ENCODE results near the gene U2AF2.

The U2AF2 gene

DNA sequence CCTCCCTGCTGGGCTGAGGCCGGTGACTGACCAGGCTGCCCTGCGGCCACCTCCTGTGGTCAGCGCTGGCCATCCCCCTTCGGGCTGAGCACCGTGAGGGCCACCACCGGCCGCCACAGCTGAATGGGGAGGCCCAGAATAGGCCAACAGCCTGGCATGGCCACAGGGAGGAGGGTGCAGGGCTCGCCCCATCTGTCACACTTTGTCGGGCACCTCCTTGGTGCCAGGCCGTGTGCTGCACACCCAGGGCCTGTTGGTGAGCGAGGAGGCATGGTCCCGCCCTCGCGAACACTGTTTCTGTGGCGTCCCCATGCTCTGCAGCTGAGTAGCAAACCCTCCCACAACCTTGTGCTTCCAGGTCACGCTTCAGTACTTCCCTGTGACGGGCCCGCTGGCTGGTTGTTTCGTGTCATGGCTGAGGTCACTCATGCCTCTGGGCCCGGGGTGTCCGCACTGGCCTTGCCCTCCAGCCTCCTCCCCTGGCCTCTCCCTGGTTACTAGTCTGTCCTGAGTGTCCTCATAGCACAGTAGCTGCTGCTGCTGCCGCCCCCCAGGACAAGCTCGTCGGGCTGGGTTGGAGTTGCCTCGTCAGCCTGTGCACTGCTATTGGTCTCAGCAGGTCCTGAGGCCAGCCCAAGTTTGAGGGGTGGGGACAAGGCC, 35.4 kb downstream of the U2AF2 start:
- DNase-seq (ENCODE audit: low read depth): no peak

DNA sequence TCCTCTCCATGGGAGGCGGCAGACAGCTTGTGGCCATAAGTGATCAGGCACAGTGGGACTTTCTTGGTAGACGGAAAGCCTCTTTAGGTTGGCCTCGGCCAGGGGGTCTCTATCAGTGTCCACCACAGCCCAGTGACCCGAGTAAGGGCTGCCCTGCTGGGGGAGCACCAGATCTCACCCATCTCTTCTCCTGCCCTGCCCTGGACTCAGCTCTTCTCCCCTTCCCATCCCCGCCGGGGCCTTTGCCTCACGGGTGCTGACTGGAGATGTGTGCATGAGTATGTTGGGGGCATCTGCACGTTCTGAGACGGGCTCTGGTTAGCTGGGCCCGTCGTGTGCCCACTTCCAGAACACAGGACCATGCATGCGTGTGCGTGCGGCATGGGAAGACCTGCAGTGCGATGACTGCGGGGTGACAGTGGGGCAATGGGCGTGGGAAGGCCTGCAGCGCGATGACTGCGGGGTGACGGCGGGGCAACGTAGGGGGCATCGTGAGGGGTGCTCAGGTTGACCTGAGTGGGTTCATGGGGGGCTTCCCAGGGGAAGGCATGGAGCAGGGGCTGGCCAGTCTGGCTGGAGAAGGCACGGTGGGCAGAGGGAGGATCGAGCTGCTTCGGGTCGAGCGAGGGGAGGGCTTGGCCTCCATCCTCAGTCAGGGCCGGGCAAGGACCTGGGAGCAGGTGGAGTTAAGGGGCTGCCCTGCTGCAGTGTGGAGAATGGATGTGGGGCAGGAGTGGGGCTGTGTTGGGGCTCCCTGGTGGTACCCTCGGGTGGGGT, 36.1 kb downstream of the U2AF2 start:
- no peak for DNase-seq (ENCODE audit: low read depth)

DNA sequence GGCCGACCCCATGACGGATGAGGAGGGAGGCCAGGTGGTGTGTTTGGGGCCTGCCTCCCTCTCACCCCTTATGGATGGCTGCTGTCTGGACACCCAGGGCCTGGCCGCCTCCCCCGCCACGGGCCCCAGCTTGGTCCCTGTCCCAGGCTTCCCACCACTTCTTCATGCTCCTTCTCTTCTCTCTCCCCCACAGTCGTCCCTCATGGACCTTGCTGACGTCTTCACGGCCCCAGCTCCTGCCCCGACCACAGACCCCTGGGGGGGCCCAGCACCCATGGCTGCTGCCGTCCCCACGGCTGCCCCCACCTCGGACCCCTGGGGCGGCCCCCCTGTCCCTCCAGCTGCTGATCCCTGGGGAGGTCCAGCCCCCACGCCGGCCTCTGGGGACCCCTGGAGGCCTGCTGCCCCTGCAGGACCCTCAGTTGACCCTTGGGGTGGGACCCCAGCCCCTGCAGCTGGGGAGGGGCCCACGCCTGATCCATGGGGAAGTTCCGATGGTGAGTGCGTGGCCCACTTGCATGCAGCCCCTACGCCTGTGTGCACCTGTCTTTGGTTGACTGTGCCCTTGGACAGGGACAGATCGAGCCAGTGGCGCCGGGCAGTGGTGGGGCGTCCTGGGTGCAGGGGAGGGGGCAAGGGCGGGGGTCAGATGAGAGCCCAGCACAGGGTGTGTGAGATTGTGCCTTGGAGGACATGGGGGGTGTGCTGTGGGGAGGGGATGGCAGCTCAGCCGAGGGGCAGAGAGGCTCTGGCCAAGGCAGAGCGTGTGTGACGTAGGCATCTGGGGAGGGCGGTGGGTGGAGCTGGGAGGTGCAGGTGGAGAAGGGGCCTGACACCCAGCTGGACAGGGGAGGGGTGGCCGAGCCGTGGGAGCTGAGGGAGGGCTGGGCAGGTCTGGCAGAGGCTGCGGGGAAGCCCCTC, 37.0 kb downstream of the U2AF2 start:
- DNase-seq (ENCODE audit: low read depth): no peak

DNA sequence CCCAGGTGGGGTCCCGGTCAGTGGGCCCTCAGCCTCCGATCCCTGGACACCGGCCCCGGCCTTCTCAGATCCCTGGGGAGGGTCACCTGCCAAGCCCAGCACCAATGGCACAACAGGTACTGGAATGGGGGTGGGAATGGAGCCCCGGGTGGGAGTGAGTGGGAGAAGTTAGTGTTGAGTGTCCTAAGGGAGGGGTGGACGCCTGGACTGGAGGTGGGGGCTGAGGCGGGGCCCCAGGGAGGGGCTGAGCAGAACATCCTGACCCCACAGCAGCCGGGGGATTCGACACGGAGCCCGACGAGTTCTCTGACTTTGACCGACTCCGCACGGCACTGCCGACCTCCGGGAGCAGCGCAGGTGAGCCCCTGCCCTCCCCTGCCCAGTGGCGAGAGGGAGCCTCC, 37.8 kb downstream of the U2AF2 start:
- no peak for DNase-seq (ENCODE audit: low read depth)

DNA sequence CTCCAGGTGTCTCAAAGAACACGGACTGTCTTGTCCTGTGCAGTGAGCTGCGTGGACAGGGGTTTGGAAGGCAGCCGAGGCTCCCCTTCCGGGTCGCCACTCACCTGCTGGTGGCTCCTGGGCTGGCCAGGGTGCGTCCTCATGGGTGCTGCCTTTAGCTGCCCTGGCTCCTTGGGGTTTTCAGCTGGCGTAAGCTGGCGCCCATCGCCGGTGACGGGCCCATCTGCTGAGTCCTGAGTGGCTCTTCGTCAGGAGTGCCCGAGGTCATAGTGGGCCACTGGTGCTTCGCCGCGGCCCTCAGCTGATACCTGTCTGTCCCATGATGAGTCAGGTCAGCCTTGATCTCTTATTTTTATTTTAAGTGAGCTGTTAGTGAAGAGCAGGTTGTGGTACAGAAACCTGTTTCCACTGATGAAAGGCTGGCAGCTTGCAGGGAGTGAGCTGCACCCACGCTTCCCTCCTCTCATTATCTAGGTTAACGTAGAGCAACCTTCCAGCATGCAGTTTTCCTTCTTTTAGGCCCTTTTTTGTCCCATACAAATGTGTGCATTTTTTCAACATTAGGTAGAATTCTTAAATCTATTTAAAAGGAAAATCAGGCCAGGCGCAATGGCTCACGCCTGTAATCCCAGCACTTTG, 38.6 kb downstream of the U2AF2 start:
- no peak for DNase-seq (ENCODE audit: low read depth)

DNA sequence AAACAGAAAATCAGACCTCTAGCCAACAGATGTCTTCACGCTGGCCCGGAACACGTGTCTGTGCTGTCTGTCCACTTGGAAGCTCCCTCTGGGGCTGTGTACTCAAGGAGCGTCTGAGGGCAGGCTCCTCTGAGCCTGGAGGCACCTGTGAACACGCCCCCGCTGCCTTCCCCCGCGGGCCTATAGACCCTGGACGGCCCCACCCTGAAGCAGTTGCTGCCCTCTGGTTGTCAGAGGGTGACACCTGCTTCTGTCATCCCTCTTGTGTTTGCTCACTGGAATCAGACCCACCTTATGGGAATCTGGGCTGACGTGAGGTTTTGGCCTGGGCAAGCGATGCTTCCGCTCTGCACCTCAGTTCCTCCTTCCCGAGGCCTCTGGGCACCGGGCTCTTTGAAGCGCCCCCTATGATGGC, 39.4 kb downstream of the U2AF2 start:
- no peak for DNase-seq (ENCODE audit: low read depth)

DNA sequence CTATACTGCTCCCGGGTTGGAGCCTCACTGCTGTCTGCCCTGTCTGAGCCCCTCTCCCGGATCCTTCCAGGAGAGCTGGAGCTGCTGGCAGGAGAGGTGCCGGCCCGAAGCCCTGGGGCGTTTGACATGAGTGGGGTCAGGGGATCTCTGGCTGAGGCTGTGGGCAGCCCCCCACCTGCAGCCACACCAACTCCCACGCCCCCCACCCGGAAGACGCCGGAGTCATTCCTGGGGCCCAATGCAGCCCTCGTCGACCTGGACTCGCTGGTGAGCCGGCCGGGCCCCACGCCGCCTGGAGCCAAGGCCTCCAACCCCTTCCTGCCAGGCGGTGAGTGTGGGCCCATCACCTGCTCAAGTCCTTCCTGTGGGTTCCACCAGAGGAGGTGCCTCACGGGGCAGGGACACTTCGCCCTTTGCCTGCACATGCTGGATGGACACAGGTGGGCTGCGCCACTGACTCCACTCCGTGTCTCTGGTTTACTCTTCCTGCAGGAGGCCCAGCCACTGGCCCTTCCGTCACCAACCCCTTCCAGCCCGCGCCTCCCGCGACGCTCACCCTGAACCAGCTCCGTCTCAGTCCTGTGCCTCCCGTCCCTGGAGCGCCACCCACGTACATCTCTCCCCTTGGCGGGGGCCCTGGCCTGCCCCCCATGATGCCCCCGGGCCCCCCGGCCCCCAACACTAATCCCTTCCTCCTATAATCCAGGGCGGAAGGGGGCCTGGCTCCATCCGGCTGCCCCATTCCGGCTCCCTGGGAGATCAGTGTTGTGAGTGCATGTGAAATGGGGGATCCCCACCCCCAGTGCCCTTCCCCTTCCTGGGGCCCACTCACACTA, 40.0 kb downstream of the U2AF2 start:
- no peak for DNase-seq (ENCODE audit: low read depth)

DNA sequence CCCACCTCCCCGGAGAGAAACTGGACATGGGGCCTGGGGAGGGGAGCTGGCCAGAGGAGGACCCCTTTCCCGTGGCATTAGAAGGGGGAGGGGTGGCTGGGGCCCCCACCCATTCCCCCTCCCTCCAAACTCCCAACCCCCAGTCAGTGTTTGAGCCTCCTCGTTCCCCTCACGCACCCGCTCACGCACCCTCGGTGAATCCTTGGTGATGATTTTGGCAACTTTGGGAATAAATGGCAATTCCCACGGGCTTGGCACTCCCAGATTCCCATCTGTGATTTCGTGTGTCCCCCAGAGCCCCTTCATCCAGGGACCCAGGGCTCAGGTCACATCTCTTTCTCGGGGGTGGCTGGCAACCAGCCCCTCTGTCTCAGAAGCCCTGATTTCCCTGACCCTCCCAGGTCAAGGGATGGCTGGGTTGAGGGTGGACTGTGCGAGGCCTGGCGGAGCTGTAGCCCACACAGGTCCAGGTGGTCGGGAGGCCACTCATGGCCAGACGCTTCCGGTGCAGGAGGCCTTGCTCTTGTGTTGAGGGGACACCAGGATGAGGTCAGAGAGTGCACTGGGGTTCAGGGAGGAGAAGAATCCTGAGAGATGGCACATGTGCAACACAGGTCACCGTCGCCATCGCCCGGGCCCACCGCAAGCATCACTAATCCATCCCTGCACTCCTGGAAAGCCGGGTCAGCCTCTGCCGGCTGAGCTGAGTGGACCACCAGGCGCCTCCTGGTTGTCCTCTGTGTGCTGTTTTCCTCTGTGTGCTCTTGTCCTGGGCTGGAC, 40.9 kb downstream of the U2AF2 start:
- DNase-seq (ENCODE audit: low read depth): no peak

DNA sequence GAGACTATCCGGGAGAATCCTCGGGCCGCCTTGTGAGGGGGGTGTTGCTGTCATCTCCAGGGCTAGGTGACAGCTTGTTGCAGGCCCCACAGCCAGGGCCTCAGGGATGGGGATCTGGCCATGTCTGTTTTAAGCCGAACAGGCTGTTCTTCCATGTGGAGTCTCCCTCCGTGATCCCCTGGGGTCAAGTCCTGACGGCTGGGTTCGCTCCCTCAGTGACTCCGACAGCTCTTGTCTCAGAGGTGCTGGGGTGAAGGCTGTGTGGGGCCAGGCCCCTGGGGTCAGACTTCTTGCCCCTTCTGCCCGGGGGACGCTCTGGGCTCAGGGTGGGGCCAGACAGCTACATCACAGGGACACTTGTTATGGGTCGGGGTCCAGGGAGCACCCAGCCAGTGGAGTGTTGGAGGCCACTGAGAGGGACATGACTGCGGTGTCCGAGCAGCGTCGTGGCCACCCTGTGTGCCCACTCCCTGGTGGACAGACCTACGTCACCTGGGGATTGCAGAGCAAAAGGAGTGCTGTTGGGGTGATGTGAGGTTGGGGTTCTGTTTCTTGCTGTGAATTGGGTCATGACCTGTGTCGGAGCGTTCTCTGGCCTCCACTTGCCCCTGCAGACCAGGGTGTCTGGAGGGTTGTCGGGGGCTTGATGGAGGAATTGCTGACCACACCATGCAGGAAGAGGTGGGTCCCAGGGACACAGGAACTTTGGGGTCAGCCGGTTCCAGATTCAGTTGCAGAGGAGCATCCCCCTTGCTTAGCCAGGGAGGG, 41.6 kb downstream of the U2AF2 start:
- no peak for DNase-seq (ENCODE audit: low read depth)

DNA sequence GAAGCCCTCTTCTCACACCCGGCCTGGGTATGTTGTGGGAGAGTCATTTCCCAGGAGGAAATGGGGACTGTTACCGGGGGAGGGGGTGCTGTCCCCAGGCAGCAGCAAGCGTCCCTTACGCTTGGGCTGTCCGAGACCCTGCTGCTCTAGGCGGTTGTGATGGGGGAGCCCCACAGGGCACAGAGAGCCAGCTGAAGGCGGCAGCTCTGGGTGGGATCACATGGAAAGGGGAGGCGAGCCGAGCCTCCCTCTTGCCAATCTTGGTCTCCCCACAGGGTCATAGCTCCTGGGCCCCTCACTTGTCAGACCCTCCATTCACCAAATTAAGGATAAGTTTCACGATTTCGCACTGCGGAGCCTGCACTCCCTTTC, 42.2 kb downstream of the U2AF2 start:
- DNase-seq (ENCODE audit: low read depth): no peak

DNA sequence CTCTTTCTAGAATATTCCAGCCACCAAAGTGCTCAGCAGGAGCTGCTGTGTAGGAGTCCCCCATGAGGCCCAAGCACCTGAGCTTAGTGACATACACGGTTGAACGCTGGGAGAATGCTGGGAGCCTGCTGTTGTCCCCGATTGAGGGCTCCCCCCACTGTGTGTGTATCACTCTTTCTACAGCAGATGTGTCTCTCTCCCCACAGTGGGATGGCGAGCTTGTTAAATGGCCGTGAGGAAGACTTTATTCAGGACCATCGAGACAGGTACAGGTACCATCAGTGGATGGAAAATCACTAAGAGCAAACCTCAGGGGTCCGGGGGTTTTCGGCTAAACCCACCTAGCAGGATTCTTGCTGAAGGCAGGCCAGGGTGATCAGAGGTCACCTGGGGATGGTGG, 42.9 kb downstream of the U2AF2 start:
- no peak for DNase-seq (ENCODE audit: low read depth)

DNA sequence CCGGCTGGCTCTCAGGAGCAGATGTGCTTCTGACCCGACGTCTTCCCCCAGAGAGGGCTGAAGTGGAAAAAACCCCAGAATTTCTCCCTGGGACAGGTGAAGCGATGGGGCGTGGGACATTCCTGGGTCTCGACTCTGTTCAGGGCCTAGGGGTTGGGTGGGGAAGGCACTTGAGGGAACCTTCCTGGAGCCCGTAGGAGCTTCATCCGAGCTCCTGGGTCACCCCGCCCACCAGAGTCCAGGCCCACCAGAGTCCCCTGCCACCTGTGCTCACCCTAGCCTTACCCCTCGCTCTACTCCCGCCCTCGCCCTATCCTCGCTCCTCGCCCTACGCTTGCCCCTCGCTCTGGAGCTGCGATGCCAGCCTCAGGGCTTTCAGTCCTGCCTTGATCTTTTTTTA, 43.4 kb downstream of the U2AF2 start:
- no peak for DNase-seq (ENCODE audit: low read depth)

DNA sequence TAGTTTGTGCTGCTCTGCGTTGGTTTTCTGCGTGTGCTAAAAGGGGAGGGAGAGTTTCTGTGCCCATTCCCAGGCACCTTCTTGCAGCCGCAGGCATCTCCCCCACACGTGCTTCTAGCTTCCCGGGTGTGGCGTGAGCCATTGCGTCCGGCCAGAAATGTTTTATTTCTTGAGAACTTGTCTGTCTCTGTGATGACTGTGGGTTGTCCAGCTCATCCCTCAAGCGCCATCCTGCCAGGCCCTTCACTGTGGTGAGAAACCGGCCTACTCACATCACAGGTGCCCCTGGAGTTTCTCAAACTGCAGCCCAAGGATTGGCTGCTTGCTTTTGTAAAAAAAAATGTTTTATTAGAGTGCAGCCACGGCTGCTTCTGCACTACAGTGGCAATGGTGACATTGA, 44.4 kb downstream of the U2AF2 start:
- DNase-seq (ENCODE audit: low read depth): no peak

DNA sequence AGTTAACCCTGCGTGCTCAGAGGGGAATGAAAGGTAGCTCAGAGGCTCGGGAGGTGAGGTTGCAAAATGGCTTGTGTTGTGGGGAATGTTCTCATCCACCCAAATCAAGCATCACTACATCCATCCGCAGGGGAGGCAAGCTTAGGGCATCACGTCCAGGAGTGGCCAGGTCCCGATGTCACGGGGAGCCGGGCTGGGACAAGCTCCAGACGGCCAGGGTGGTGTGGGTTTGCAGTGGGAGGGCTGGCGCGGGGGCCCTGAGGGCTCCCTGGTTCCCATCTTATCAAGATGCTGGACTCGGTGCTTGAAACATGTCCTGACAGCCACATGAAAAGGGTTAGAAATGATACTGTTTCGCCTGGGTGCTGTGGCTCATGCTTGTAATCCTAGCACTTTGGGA, 46.0 kb downstream of the U2AF2 start:
- DNase-seq (ENCODE audit: low read depth): no peak

DNA sequence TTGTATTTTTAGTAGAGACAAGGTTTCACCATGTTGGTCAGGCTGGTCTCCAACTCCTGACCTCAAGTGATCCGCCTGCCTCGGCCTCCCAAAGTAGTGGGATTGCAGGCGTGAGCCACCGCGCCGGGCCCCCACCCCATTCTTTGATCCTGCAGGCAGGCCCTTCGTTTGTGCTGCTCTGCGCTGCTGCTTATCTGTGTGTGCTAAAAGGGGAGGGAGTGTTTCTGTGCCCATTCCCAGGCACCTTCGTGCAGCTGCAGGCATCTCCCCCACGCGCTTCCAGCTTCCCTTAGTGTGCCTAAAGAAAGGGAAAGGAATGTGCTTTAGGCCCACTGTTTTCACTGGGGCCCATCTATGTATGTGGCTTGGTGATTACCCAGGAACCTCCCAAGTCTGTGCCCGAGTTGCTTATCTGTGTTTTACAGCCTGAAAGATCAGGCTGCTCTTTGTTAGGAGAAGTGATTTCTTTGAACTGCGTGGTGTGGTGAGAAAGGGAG, 47.3 kb downstream of the U2AF2 start:
- DNase-seq (ENCODE audit: low read depth): no peak

DNA sequence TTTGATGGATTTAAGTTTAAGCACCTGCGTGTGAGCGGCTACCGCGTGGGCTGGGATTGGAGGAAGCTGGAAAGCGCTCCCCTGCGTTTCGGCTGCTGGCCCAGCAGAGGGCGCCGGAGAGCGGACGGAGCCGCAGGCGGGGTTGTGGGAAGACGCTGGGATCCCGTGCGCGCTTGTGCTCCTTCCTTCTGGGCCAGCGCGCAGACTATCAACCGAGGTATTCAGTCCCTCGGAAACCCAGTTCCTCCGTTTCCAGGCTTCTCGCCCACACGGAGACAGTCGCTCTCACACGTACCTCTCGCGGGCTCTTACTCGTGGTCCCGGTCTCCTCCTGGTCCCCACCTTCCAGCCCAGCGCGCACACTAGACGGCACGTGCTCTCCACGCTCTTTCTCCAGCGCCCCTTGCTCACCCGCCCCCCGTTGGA, 49.0 kb downstream of the U2AF2 start:
- DNase-seq (ENCODE audit: low read depth): no peak

DNA sequence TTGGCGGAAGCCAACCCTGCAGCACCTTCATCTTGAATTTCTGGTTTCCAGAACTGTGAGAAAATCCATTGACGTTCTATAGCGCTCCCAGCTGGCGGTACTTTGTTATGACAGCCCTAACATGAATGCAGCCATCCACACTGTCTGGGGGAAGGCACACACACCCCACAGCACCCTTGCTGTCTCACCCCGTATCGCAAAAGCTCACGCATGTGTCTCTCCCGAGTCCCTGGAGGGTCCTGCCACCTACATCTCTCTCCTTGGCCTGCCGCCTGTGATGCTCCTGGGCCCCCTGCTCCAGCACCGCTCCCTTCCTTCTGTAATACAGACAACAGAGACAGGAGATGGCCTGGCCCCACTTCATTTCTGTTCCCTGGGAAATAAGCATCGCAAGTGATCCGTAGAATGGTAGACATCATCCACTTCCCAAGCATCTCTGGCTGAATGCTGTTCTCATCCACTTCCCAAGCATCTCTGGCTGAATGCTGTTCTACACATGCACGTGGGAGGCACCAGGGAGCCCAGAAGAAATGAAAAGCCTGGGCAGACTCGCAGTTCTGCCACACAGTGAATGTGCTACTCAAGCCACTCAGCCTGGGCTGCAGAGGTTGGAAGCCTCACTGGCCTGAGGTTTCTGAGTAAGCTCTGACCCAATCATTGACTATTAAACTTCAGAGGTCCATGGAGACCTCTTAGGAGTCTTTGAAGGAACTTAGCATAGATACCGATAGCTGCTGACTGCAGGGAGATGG, 49.8 kb downstream of the U2AF2 start:
- no peak for DNase-seq (ENCODE audit: low read depth)

DNA sequence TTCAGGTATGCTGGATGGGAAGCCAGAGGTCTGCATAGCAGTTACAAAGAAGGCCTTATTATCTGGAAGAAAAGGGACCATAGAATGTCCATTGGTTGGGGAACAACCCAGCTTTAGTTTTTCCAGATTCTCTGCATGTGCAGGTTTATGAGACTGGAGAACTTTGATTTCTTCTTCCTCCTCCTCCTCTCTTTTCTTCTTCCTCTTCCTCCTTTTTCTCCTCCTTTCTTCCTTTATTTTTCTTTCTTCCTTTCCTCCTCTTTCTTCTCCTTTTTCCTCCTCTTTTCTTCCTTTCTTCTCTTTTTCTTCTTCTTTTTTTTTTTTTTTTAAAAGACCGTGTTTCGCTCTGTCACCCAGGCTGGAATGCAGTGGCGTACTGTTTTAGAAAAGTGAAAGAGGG, 51.1 kb downstream of the U2AF2 start:
- DNase-seq (ENCODE audit: low read depth): no peak

DNA sequence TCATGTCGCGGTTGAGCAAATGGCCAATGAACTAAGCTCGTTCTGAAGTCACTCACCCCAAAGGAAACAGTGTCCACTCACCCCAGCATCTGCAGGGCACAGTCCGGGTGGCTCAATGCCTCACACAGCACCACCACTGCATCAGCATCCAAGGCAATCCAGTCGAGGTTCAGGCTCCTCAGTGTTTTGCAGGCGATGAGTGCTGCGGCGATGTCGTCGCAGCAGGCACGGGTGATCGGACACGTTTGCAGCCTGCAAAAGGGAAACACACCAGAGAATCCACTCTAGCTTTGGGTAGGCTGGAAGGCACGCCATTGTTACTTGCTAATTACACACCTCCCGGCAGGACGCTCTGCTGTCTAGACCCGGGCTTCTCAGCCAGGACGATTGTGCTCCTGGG, 56.9 kb downstream of the U2AF2 start:
- DNase-seq (ENCODE audit: low read depth): no peak
